Kidney epithelial cell (primary cell): ENCODE measurements around the gene DMTF1. TPM values are rescaled to one million over a fixed set of nuclear protein-coding genes. Genes with fewer than 3 reads are reported as not detected.

Experiments
- total RNA-seq: library from RNA; depleted of rRNA; stranded (reverse); fragments of >200 nt; gene quantifications from 2 replicates; pipeline ENCODE4 v1.2.3, GENCODE V29; 2015

DMTF1 gene
- total RNA-seq, 1 donor from 2014 or later, result 40.4 TPM

Other genes starting within 250 kb of the DMTF1 start
- gene ELAPOR2, start 92.8 kb upstream of the DMTF1 start, total RNA-seq, result 5.3 and 15.4 TPM in 2 replicates
- 28.9 and 35.0 TPM in 2 replicates for gene TMEM243, start 67.3 kb downstream of the DMTF1 start, total RNA-seq
- gene CROT, start 193.2 kb downstream of the DMTF1 start, total RNA-seq, result 5.7 and 7.8 TPM in 2 replicates